Measurements from ENCODE around the gene DCT.

DNA sequence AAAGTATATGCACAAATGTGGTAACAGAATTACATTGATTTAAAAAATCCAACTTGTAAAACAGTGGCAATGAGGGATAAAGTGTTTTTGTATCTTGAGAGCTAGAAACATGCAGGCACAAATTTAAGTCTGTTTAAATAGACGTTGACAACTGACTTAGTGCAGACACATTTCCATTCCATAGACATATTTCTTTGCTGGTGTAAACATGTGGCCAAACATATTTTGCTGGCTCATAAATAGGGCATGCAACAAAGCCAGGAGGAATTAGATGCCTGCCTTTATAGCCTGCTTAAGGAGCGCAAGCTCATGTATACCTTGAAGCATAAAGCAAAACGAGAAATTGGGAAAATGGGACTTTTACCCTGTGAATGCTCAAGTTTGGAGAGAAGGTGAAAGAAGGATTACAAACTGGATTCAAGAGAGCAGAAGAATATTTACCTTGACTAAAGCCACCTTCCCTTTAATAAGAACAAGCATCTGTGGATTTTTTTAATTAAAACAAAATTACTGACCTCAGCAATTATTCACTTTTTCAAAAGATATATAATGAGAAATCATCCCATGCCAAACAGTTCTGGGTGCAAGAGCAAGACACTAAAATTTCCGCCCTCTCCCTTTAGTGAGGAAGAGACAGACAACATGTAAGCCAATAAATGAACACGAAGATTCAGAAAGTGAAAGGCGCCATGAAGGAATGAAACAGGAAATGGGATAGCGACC is 71.0 kb downstream of the DCT start:
- TF ChIP-seq, protein P1, sequence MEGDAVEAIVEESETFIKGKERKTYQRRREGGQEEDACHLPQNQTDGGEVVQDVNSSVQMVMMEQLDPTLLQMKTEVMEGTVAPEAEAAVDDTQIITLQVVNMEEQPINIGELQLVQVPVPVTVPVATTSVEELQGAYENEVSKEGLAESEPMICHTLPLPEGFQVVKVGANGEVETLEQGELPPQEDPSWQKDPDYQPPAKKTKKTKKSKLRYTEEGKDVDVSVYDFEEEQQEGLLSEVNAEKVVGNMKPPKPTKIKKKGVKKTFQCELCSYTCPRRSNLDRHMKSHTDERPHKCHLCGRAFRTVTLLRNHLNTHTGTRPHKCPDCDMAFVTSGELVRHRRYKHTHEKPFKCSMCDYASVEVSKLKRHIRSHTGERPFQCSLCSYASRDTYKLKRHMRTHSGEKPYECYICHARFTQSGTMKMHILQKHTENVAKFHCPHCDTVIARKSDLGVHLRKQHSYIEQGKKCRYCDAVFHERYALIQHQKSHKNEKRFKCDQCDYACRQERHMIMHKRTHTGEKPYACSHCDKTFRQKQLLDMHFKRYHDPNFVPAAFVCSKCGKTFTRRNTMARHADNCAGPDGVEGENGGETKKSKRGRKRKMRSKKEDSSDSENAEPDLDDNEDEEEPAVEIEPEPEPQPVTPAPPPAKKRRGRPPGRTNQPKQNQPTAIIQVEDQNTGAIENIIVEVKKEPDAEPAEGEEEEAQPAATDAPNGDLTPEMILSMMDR (conservative IDR thresholded peaks at IDR 0.05; ENCODE audit: low read depth, low read length) = no peak
- TF ChIP-seq EZH2 (IDR thresholded peaks at IDR 0.05; ENCODE audit: low read length, unreplicated experiment) = no peak
- no peak for TF ChIP-seq EZH2phosphoT487 (IDR thresholded peaks at IDR 0.05; ENCODE audit: borderline replicate concordance, low read length)
